ENCODE data around the gene VWA8. TPM values are rescaled to one million over a fixed set of nuclear protein-coding genes. Genes with fewer than 3 reads are reported as not detected.
"Not testable (repeated sequence)": the region's sequence is repeated elsewhere in the genome, so short reads cannot be mapped to it uniquely, and the experiment has no call there.

The VWA8 gene
- total RNA-seq, 1 donor from 2014 or later = 12.2 TPM

DNA sequence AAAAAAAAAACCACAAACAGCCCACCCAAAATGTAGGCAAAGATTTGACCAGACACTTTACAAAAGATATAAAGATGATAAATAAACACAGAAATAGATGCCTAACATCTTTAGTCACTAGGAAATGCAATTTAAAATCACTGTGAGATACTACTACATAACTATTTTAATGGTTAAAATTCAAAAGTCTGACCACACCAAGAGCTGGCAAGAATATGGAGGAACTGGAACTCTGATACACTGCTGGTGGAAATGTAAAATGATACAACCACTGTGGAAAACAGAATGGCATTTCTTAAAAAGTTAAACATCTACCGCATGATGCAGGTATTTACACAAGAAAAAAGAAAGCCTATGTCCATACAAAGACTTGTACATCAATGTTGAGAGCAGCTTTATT, 26.8 kb downstream of the VWA8 start:
- peaks cover 7% of the 10 kb centered on the region for H3K36me3 Mint-ChIP-seq (ENCODE audit: low read depth)
- DNase-seq (ENCODE audit: low spot score) = no peak
- H3K4me1 Mint-ChIP-seq (ENCODE audit: low read depth) = peaks cover 4% of the 10 kb centered on the region
- H3K4me3 Mint-ChIP-seq (ENCODE audit: unreplicated experiment) = no peak overlapping the region
- TF ChIP-seq, protein P1, sequence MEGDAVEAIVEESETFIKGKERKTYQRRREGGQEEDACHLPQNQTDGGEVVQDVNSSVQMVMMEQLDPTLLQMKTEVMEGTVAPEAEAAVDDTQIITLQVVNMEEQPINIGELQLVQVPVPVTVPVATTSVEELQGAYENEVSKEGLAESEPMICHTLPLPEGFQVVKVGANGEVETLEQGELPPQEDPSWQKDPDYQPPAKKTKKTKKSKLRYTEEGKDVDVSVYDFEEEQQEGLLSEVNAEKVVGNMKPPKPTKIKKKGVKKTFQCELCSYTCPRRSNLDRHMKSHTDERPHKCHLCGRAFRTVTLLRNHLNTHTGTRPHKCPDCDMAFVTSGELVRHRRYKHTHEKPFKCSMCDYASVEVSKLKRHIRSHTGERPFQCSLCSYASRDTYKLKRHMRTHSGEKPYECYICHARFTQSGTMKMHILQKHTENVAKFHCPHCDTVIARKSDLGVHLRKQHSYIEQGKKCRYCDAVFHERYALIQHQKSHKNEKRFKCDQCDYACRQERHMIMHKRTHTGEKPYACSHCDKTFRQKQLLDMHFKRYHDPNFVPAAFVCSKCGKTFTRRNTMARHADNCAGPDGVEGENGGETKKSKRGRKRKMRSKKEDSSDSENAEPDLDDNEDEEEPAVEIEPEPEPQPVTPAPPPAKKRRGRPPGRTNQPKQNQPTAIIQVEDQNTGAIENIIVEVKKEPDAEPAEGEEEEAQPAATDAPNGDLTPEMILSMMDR (IDR thresholded peaks at IDR 0.05) = no peak
- H3K27ac Mint-ChIP-seq (ENCODE audit: unreplicated experiment) = no peak overlapping the region
- H3K27me3 Mint-ChIP-seq (ENCODE audit: low read depth) = no peaks in the 10 kb centered on the region
- peaks cover 15% of the 10 kb centered on the region for H3K9me3 Mint-ChIP-seq (ENCODE audit: low read depth)

DNA sequence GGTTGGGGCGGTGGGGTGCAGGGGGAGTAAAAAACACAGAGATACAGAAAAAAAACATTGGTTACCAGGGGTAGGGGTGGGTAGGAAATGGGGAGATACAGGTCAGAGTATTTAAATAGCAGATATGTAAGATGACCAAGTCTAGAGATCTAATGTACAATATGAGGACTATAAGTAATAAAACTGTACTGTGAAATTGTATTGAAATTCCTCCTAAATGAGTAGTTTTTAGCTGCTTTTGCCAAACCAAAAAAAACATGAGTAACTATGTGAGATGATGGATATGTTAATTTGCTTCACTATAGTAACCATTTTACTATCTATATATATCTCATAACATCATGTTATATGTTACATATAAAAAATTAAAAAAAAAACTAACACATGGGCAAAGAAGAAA, 29.6 kb downstream of the VWA8 start:
- H3K27me3 Mint-ChIP-seq (ENCODE audit: low read depth) = no peaks in the 10 kb centered on the region
- H3K27ac Mint-ChIP-seq (ENCODE audit: unreplicated experiment) = peak overlapping the region; percentile 59
- H3K9me3 Mint-ChIP-seq (ENCODE audit: low read depth) = peaks cover 20% of the 10 kb centered on the region
- TF ChIP-seq, protein P1 (IDR thresholded peaks at IDR 0.05) = no peak
- no peak overlapping the region for H3K4me3 Mint-ChIP-seq (ENCODE audit: unreplicated experiment)
- peaks cover 5% of the 10 kb centered on the region for H3K36me3 Mint-ChIP-seq (ENCODE audit: low read depth)
- DNase-seq (ENCODE audit: low spot score) = no peak
- peaks cover 10% of the 10 kb centered on the region for H3K4me1 Mint-ChIP-seq (ENCODE audit: low read depth)

DNA sequence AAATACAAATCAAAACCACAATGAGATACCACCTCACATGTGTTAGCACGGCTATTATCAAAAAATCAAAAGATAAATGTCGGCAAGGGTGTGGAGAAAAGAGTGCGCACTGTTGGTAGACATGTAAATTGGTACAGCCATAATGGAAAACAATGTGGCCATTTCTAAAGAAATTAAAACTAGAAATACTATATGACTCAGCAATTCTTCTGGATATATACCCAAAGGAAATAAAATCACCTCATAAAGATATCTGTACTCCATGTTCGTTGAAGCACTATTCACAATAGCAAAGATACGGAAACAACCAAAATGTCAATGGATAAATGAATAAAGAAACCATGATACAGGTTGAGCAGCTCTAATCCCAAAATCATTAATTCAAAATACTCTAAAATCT, 30.8 kb downstream of the VWA8 start:
- Mint-ChIP-seq H3K27me3 (ENCODE audit: low read depth) (no peaks in the 10 kb centered on the region), H3K27ac (ENCODE audit: unreplicated experiment) (no peak overlapping the region), H3K4me3 (ENCODE audit: unreplicated experiment) (no peak overlapping the region), H3K36me3 (ENCODE audit: low read depth) (peaks cover 10% of the 10 kb centered on the region), H3K4me1 (ENCODE audit: low read depth) (peaks cover 10% of the 10 kb centered on the region), H3K9me3 (ENCODE audit: low read depth) (peaks cover 24% of the 10 kb centered on the region)
- TF ChIP-seq, protein P1 (IDR thresholded peaks at IDR 0.05) = no peak
- DNase-seq (ENCODE audit: low spot score) = no peak

DNA sequence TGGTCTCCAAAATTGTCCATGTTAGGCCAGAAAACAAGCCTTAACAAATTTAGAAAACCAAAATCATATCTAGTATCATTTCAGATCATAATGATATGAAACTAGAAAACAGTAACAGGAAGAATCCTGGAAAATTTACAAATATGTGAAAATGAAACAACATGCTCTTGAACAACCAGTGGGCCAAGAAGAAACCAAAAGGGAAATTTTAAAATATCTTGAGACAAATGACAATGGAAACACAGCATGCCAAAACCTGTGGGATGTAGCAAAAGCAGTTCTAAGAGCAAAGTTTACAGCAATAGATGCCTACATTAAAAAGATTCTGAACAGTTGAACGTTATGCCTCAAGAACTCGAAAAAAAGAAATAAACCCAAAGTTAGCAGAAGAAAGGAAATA, 32.6 kb downstream of the VWA8 start:
- Mint-ChIP-seq H3K27me3 (ENCODE audit: low read depth) (no peaks in the 10 kb centered on the region), H3K27ac (ENCODE audit: unreplicated experiment) (no peak overlapping the region), H3K36me3 (ENCODE audit: low read depth) (peaks cover 15% of the 10 kb centered on the region), H3K4me3 (ENCODE audit: unreplicated experiment) (no peak overlapping the region), H3K4me1 (ENCODE audit: low read depth) (peaks cover 10% of the 10 kb centered on the region), H3K9me3 (ENCODE audit: low read depth) (peaks cover 29% of the 10 kb centered on the region)
- TF ChIP-seq, protein P1 (IDR thresholded peaks at IDR 0.05) = no peak
- no peak for DNase-seq (ENCODE audit: low spot score)

DNA sequence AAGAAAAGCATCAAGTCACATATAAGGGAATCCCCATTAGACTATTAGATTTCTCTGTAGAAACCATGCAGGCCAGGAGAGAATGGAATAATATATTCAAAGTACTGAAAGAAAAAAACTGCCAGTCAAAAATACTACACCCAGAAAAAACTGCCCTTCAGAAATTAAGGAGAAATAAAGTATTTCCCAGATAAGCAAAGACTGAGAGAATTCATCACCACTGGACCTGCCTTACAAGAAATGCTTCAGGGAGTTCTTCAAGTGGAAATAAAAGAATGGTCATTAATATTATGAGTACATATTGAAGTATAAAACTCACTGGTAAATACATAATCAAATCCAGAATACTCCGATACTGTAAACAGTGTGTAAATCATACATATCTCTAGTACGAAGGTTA, 35.9 kb downstream of the VWA8 start:
- peaks cover 29% of the 10 kb centered on the region for H3K9me3 Mint-ChIP-seq (ENCODE audit: low read depth)
- DNase-seq (ENCODE audit: low spot score) = no peak
- no peaks in the 10 kb centered on the region for H3K27me3 Mint-ChIP-seq (ENCODE audit: low read depth)
- H3K27ac Mint-ChIP-seq (ENCODE audit: unreplicated experiment) = no peak overlapping the region
- TF ChIP-seq, protein P1 (IDR thresholded peaks at IDR 0.05) = no peak
- no peak overlapping the region for H3K4me3 Mint-ChIP-seq (ENCODE audit: unreplicated experiment)
- H3K36me3 Mint-ChIP-seq (ENCODE audit: low read depth) = peaks cover 22% of the 10 kb centered on the region
- H3K4me1 Mint-ChIP-seq (ENCODE audit: low read depth) = peaks cover 6% of the 10 kb centered on the region

DNA sequence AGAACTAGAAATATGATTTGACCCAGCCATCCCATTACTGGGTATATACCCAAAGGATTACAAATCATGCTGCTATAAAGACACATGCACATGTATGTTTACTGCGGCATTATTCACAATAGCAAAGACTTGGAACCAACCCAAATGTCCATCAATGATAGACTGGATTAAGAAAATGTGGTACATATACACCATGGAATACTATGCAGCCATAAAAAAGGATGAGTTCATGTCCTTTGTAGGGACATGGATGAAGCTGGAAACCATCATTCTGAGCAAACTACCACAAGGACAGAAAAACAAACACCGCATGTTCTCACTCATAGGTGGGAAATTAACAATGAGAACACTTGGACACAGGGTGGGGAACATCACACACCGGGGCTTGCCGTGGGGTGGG, 38.0 kb downstream of the VWA8 start:
- H3K27me3 Mint-ChIP-seq (ENCODE audit: low read depth); H3K27ac Mint-ChIP-seq (ENCODE audit: unreplicated experiment); DNase-seq (ENCODE audit: low spot score); H3K4me3 Mint-ChIP-seq (ENCODE audit: unreplicated experiment): not testable (repeated sequence)
- H3K36me3 Mint-ChIP-seq (ENCODE audit: low read depth) = peaks cover 22% of the 10 kb centered on the region
- H3K9me3 Mint-ChIP-seq (ENCODE audit: low read depth) = peaks cover 29% of the 10 kb centered on the region
- H3K4me1 Mint-ChIP-seq (ENCODE audit: low read depth) = peaks cover 11% of the 10 kb centered on the region
